Colonic mucosa (tissue), 4 donors: Measurements from ENCODE around the gene SEMA6B. TPM values are rescaled to one million over a fixed set of nuclear protein-coding genes. Genes with fewer than 3 reads are reported as not detected.
A peak's percentile ranks its signal among the peaks of the same experiment; 100 is the strongest.

Source experiments
- DNase-seq: peaks from one replicate; pipeline ENCODE4 v3.0.0-alpha.2; 2020
- H3K27ac ChIP-seq: fragments of 200-600 bp; one replicate; pipeline ENCODE4 v1.8.0; 2021
- H3K27me3 ChIP-seq: fragments of 200-600 bp; one replicate; pipeline ENCODE4 v1.8.0; 2021
- H3K36me3 ChIP-seq: fragments of 200-600 bp; one replicate; pipeline ENCODE4 v1.8.0; 2021
- H3K4me1 ChIP-seq: fragments of 200-600 bp; one replicate; pipeline ENCODE4 v1.8.0; 2021; ENCODE audit warnings: mild to moderate bottlenecking
- H3K4me3 ChIP-seq: fragments of 200-600 bp; one replicate; pipeline ENCODE4 v1.8.0; 2021
- H3K9ac ChIP-seq, 2 donors: one replicate each; pipeline ENCODE4 v1.7.0; 2013; ENCODE audit warnings: control low read depth in 2 of 2, low read depth in 2 of 2, low read length in 2 of 2
- H3K9me3 ChIP-seq: fragments of 200-600 bp; one replicate; pipeline ENCODE4 v1.8.0; 2021
- CTCF ChIP-seq: fragments of 200-600 bp; IDR thresholded peaks from one replicate; pipeline ENCODE4 v1.8.0; 2022; ENCODE audit warnings: antibody characterized with exemption, mild to moderate bottlenecking
- intact Hi-C: fragments of 100-400 bp; cut with DNase I; formaldehyde crosslinking; loops from one replicate; pipeline ENCODE4 v1.14.1; 2022
- total RNA-seq, 2 donors: library from RNA; stranded (reverse); fragmentation: NEBNext Ultra II Directional in 1 of 2; extraction: Animal tissue kit (Norgen Biotek cat#: 25700) in 1 of 2; gene quantifications; one replicate each; pipeline ENCODE4 v1.2.1, GENCODE V29; 2021
- donor health status: healthy.
- donor health status: DM: no; HTN: no; CAD: no.
- donor health status: DM: no; HTN: no; CAD: no.

Gene SEMA6B
- total RNA-seq, 2 donors from 2014 or later = 1.3 to 5.6 TPM

- no peak for TF ChIP-seq CTCF
- Histone ChIP-seq H3K4me3 (no peak overlapping the region), H3K4me1 (no peaks in the 10 kb centered on the region), H3K27me3 (no peaks in the 10 kb centered on the region), H3K9me3 (no peaks in the 10 kb centered on the region), H3K9ac (no peak overlapping the region), H3K27ac (no peak overlapping the region), H3K36me3 (no peaks in the 10 kb centered on the region)
- intact Hi-C loops = no loop called here
- DNase-seq = no peak
These were observed 2.1 kb downstream of the SEMA6B start for GRCh38 chr19:4557144-4557970.

- no peaks in the 10 kb centered on the region for H3K4me1 ChIP-seq
- no peaks in the 10 kb centered on the region for H3K36me3 ChIP-seq
- no peak overlapping the region for H3K4me3 ChIP-seq
- no peaks in the 10 kb centered on the region for H3K27me3 ChIP-seq
- DNase-seq = peak; percentile 57
- intact Hi-C loops = no loop called here
- H3K9ac ChIP-seq = no peak overlapping the region
- no peaks in the 10 kb centered on the region for H3K9me3 ChIP-seq
- no peak for TF ChIP-seq CTCF
- no peak overlapping the region for H3K27ac ChIP-seq
These were observed 2.8 kb downstream of the SEMA6B start for GRCh38 chr19:4556597-4557127.

GRCh38 chr19:4555657-4556561, 3.6 kb downstream of the SEMA6B start:
- H3K27me3 ChIP-seq = no peaks in the 10 kb centered on the region

GRCh38 chr19:4554717-4555116, 4.8 kb downstream of the SEMA6B start:
- no peaks in the 10 kb centered on the region for H3K36me3 ChIP-seq
- TF ChIP-seq CTCF = no peak
- no peak for DNase-seq
- no peak overlapping the region for H3K4me3 ChIP-seq
- no peaks in the 10 kb centered on the region for H3K27me3 ChIP-seq
- no peak overlapping the region for H3K27ac ChIP-seq
- no peak overlapping the region for H3K9ac ChIP-seq
- H3K4me1 ChIP-seq = no peaks in the 10 kb centered on the region
- H3K9me3 ChIP-seq = no peaks in the 10 kb centered on the region
- intact Hi-C loops = no loop called here

More at GRCh38 chr19:4555657-4556561, 3.6 kb downstream of the SEMA6B start:
- no peaks in the 10 kb centered on the region for H3K36me3 ChIP-seq
- no peak overlapping the region for H3K4me3 ChIP-seq
- TF ChIP-seq CTCF = no peak
- H3K9me3 ChIP-seq = no peaks in the 10 kb centered on the region
- H3K4me1 ChIP-seq = no peaks in the 10 kb centered on the region
- intact Hi-C loops = no loop called here
- no peak overlapping the region for H3K9ac ChIP-seq
- H3K27ac ChIP-seq = no peak overlapping the region
- DNase-seq = peak; percentile 60

GRCh38 chr19:4553775-4554174, 5.7 kb downstream of the SEMA6B start:
- no peak for TF ChIP-seq CTCF
- Histone ChIP-seq H3K36me3 (no peaks in the 10 kb centered on the region), H3K4me3 (no peak overlapping the region), H3K27ac (no peak overlapping the region), H3K9me3 (no peaks in the 10 kb centered on the region), H3K4me1 (no peaks in the 10 kb centered on the region), H3K27me3 (no peaks in the 10 kb centered on the region), H3K9ac (no peak overlapping the region)
- intact Hi-C loops = no loop called here
- no peak for DNase-seq
